OCI-LY1 (cell line): ENCODE data around the gene NBEA.

Experiments used
- H2AFZ ChIP-seq: fragments of 200-600 bp; sonication (generic), shearing (Covaris generic); 2 replicates; pipeline ENCODE4 v1.6.0; 2014; ENCODE audit warnings: antibody characterized with exemption, mild to moderate bottlenecking, low read length
- H3F3A ChIP-seq: fragments of 200-600 bp; sonication (generic), shearing (Covaris generic); 2 replicates; pipeline ENCODE4 v1.6.0; 2014; ENCODE audit warnings: mild to moderate bottlenecking, antibody characterized with exemption, low read length, moderate library complexity; ENCODE audit not compliant: insufficient read depth
- H3K27ac ChIP-seq: fragments of 200-600 bp; sonication (generic); 2 replicates; pipeline ENCODE4 v1.5.1; 2014; ENCODE audit warnings: low read length, mixed run types, mild to moderate bottlenecking, low read depth; ENCODE audit not compliant: poor library complexity, severe bottlenecking
- H3K27me3 ChIP-seq: fragments of 200-600 bp; sonication (generic); 2 replicates; pipeline ENCODE4 v1.6.0; 2014; ENCODE audit warnings: antibody characterized with exemption, mild to moderate bottlenecking, low read length, moderate library complexity; ENCODE audit not compliant: insufficient read depth
- H3K36me3 ChIP-seq: fragments of 200-600 bp; sonication (generic); 2 replicates; pipeline ENCODE4 v1.6.1; 2014; ENCODE audit warnings: mild to moderate bottlenecking, antibody characterized with exemption, low read length, moderate library complexity, mixed read lengths; ENCODE audit not compliant: insufficient read depth
- H3K4me1 ChIP-seq: fragments of 200-600 bp; sonication (generic); 2 replicates; pipeline ENCODE4 v1.5.1; 2014; ENCODE audit warnings: mild to moderate bottlenecking, low read length, moderate library complexity; ENCODE audit not compliant: insufficient read depth, severe bottlenecking
- H3K4me2 ChIP-seq: fragments of 200-600 bp; sonication (generic), shearing (Covaris generic); 2 replicates; pipeline ENCODE4 v1.6.1; 2014; ENCODE audit warnings: low read length
- H3K4me3 ChIP-seq: fragments of 200-600 bp; sonication (generic); 2 replicates; pipeline ENCODE4 v1.5.1; 2014; ENCODE audit warnings: low read length, low read depth, mild to moderate bottlenecking, mixed read lengths; ENCODE audit not compliant: poor library complexity, severe bottlenecking
- H3K79me2 ChIP-seq: fragments of 200-600 bp; shearing (Covaris generic); 2 replicates; pipeline ENCODE4 v1.6.1; 2016; ENCODE audit warnings: mixed run types, low read length, mixed read lengths; ENCODE audit not compliant: insufficient read depth
- H3K9ac ChIP-seq: fragments of 200-600 bp; sonication (generic), shearing (Covaris generic); 2 replicates; pipeline ENCODE4 v1.6.1; 2014; ENCODE audit warnings: mild to moderate bottlenecking, low read length, mixed read lengths
- H3K9me2 ChIP-seq: fragments of 200-600 bp; sonication (generic), shearing (Covaris generic); 2 replicates; pipeline ENCODE4 v1.6.1; 2014; ENCODE audit warnings: low read depth, mild to moderate bottlenecking, low read length, mixed read lengths
- H3K9me3 ChIP-seq: fragments of 200-600 bp; shearing (Covaris generic); 2 replicates; pipeline ENCODE4 v1.6.1; 2014; ENCODE audit warnings: low read length, mixed read lengths
- H4K20me1 ChIP-seq: fragments of 200-600 bp; sonication (generic), shearing (Covaris generic); 2 replicates; pipeline ENCODE4 v1.6.0; 2016; ENCODE audit warnings: mild to moderate bottlenecking, low read length; ENCODE audit not compliant: insufficient read depth
- EZH2 ChIP-seq: fragments of 200-600 bp; sonication (generic), shearing (Covaris generic); IDR thresholded peaks from 2 replicates; pipeline ENCODE4 v1.8.0; 2017; ENCODE audit warnings: borderline replicate concordance, mixed run types, mild to moderate bottlenecking, antibody characterized with exemption, low read length, moderate library complexity, mixed read lengths
- TF ChIP-seq, protein P1 (sequence below): fragments of 200-600 bp; sonication (generic), shearing (Covaris generic); IDR thresholded peaks from 2 replicates; pipeline ENCODE4 v1.5.1; 2017; ENCODE audit warnings: mild to moderate bottlenecking, antibody characterized with exemption, low read length, moderate library complexity, mixed read lengths

Gene NBEA

DNA sequence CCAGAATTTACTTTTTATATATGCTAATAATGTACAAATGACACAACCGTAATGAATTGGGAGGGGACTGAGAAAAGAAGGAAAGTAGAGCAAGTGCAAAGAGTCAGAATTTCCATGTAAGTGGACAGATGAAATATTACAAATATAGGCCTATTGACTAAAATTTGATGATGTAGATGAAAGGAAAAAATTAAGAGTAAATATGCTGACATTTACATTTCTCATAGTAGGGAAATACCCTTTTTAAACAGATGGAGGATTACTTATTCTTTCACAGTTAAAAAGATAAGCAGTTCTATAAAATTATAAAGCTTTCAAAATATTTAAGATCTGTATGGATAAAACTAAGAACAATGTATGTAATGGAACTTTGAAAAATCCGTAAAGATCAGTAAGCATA lies 185.4 kb downstream of the NBEA start:
- no peaks in the 10 kb centered on the region for H3K36me3 ChIP-seq

DNA sequence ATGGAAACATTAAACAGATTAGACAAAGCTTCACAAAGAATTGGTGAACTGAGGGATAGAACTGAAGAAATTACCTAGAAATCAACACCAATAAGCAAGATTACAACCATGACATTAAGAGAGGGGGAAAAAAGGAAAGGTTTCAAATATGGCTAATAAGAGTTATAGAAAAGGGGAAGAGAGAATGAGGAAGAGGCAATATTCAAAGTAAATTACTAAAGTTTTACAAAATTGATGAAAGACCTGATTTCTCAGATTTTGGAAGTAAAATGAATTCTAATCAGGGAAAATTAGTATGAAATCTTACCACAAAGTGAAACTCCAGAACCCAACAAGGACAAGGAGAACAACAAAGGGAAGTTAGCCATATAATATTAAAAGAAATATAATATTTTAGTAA lies 187.4 kb downstream of the NBEA start:
- Histone ChIP-seq H3K27me3 (no peaks in the 10 kb centered on the region), H3K9me3 (no peaks in the 10 kb centered on the region), H3K9me2 (no peaks in the 10 kb centered on the region), H2AFZ (no peak overlapping the region), H3K36me3 (no peaks in the 10 kb centered on the region), H3K4me3 (no peak overlapping the region), H4K20me1 (no peaks in the 10 kb centered on the region), H3K9ac (no peak overlapping the region), H3F3A (no peaks in the 10 kb centered on the region), H3K27ac (no peak overlapping the region), H3K4me1 (no peaks in the 10 kb centered on the region), H3K79me2 (no peaks in the 10 kb centered on the region), H3K4me2 (no peak overlapping the region)
- no peak for TF ChIP-seq EZH2
- TF ChIP-seq, protein P1, sequence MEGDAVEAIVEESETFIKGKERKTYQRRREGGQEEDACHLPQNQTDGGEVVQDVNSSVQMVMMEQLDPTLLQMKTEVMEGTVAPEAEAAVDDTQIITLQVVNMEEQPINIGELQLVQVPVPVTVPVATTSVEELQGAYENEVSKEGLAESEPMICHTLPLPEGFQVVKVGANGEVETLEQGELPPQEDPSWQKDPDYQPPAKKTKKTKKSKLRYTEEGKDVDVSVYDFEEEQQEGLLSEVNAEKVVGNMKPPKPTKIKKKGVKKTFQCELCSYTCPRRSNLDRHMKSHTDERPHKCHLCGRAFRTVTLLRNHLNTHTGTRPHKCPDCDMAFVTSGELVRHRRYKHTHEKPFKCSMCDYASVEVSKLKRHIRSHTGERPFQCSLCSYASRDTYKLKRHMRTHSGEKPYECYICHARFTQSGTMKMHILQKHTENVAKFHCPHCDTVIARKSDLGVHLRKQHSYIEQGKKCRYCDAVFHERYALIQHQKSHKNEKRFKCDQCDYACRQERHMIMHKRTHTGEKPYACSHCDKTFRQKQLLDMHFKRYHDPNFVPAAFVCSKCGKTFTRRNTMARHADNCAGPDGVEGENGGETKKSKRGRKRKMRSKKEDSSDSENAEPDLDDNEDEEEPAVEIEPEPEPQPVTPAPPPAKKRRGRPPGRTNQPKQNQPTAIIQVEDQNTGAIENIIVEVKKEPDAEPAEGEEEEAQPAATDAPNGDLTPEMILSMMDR: no peak

More for the DNA sequence above, 185.4 kb downstream of the NBEA start:
- H4K20me1 ChIP-seq: no peaks in the 10 kb centered on the region
- H3K9me3 ChIP-seq: no peaks in the 10 kb centered on the region
- no peak overlapping the region for H3K27ac ChIP-seq
- no peaks in the 10 kb centered on the region for H3K79me2 ChIP-seq
- no peaks in the 10 kb centered on the region for H3K9me2 ChIP-seq
- no peak overlapping the region for H2AFZ ChIP-seq
- no peak overlapping the region for H3K9ac ChIP-seq
- no peaks in the 10 kb centered on the region for H3K4me1 ChIP-seq
- no peaks in the 10 kb centered on the region for H3K27me3 ChIP-seq
- no peak for TF ChIP-seq EZH2
- TF ChIP-seq, protein P1: no peak
- no peak overlapping the region for H3K4me3 ChIP-seq
- H3F3A ChIP-seq: no peaks in the 10 kb centered on the region
- no peak overlapping the region for H3K4me2 ChIP-seq

DNA sequence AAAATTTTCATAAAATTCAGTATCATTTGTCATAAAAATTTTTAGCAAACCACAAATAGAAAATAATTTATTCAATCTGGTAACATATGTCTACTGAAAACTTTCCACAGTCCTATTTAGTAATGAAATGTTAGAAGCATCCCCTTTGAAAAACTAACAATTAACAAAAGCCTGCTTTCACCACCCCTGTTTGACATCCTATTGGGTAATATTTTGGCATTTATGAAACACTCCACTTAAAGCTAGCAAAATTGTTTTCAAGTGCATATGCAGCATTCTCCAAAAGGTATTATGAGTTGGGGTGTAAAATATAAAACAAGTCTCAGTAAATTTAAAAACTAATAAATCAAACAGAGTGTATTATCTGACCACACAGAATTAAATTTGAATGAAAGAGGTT lies 189.4 kb downstream of the NBEA start:
- Histone ChIP-seq H3K4me2 (no peak overlapping the region), H2AFZ (no peak overlapping the region), H3K4me3 (no peak overlapping the region), H3K9me2 (no peaks in the 10 kb centered on the region), H3K9ac (no peak overlapping the region), H3K79me2 (no peaks in the 10 kb centered on the region), H3K27me3 (no peaks in the 10 kb centered on the region), H3K27ac (no peak overlapping the region), H3K36me3 (no peaks in the 10 kb centered on the region), H4K20me1 (no peaks in the 10 kb centered on the region), H3K4me1 (no peaks in the 10 kb centered on the region), H3F3A (no peaks in the 10 kb centered on the region), H3K9me3 (no peaks in the 10 kb centered on the region)
- no peak for TF ChIP-seq EZH2
- TF ChIP-seq, protein P1: no peak
